ENCODE measurements around the gene GABRA4. TPM values are rescaled to one million over a fixed set of nuclear protein-coding genes. Genes with fewer than 3 reads are reported as not detected.

Gene GABRA4
- total and polyA plus RNA-seq, 10 of the 15 experiments (the other 5 are each of a cell fraction or from before 2014, with no cell fraction given), result 0.69 to 14.6 (median 1.1) TPM

DNA sequence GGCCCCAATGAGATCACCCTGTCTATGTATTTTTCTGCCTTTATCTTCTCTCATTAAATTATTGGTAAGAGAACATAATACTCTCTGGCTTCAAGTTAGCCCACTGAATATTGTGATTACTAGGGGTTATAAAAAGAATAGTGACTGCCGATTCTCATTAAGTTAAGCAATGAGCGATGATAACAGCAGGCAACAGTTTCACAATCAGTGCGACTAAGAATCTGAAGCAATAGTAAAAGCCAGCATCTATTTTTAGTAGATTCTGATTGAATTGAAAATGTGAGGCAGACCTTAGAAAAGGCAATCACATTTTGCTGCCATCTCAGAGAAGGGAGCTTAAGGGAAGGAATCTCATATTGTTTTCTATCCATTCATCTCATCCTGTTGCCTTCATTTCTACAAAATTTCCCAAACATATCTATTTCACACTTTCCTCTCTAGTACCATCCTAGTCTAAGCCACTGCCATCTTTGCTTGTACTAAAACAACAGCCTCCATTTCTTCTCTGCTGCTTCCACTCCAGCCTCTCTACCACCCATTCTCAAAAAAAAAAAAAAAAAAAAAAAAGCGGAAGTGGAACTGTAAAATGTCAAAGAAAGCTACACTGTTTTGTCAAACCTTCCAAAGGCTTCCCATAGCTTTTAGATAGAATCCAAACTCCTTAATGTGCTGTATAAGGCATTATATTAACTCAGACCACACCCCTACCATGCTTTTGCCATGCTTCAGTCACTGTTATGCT, 17.4 kb downstream of the GABRA4 start (continued):
- TF ChIP-seq, protein P1, sequence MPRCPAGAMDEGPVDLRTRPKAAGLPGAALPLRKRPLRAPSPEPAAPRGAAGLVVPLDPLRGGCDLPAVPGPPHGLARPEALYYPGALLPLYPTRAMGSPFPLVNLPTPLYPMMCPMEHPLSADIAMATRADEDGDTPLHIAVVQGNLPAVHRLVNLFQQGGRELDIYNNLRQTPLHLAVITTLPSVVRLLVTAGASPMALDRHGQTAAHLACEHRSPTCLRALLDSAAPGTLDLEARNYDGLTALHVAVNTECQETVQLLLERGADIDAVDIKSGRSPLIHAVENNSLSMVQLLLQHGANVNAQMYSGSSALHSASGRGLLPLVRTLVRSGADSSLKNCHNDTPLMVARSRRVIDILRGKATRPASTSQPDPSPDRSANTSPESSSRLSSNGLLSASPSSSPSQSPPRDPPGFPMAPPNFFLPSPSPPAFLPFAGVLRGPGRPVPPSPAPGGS (IDR thresholded peaks at IDR 0.05; ENCODE audit: borderline replicate concordance, insufficient read depth, low read depth, low read length, poor library complexity, severe bottlenecking), result no peak
- TF ChIP-seq, protein P2, sequence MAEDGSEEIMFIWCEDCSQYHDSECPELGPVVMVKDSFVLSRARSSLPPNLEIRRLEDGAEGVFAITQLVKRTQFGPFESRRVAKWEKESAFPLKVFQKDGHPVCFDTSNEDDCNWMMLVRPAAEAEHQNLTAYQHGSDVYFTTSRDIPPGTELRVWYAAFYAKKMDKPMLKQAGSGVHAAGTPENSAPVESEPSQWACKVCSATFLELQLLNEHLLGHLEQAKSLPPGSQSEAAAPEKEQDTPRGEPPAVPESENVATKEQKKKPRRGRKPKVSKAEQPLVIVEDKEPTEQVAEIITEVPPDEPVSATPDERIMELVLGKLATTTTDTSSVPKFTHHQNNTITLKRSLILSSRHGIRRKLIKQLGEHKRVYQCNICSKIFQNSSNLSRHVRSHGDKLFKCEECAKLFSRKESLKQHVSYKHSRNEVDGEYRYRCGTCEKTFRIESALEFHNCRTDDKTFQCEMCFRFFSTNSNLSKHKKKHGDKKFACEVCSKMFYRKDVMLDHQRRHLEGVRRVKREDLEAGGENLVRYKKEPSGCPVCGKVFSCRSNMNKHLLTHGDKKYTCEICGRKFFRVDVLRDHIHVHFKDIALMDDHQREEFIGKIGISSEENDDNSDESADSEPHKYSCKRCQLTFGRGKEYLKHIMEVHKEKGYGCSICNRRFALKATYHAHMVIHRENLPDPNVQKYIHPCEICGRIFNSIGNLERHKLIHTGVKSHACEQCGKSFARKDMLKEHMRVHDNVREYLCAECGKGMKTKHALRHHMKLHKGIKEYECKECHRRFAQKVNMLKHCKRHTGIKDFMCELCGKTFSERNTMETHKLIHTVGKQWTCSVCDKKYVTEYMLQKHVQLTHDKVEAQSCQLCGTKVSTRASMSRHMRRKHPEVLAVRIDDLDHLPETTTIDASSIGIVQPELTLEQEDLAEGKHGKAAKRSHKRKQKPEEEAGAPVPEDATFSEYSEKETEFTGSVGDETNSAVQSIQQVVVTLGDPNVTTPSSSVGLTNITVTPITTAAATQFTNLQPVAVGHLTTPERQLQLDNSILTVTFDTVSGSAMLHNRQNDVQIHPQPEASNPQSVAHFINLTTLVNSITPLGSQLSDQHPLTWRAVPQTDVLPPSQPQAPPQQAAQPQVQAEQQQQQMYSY (CRISPR knock-in tag; IDR thresholded peaks at IDR 0.05), result no peak
- TF ChIP-seq, protein P3, sequence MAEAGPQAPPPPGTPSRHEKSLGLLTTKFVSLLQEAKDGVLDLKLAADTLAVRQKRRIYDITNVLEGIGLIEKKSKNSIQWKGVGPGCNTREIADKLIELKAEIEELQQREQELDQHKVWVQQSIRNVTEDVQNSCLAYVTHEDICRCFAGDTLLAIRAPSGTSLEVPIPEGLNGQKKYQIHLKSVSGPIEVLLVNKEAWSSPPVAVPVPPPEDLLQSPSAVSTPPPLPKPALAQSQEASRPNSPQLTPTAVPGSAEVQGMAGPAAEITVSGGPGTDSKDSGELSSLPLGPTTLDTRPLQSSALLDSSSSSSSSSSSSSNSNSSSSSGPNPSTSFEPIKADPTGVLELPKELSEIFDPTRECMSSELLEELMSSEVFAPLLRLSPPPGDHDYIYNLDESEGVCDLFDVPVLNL (IDR thresholded peaks at IDR 0.05; ENCODE audit: low read depth, low read length), result no peak
- TF ChIP-seq STAT3 (IDR thresholded peaks at IDR 0.05; ENCODE audit: low read depth, low read length) (no peak), JUND (IDR thresholded peaks at IDR 0.05; ENCODE audit: low read depth, low read length) (no peak), BHLHE40 (IDR thresholded peaks at IDR 0.05; ENCODE audit: borderline replicate concordance in 1 of 2, low read depth in 2 of 2, low read length in 1 of 2) (no peak), TCF7 (IDR thresholded peaks at IDR 0.05; ENCODE audit: borderline replicate concordance) (no peak), YY1 (IDR thresholded peaks at IDR 0.05; ENCODE audit: low read depth, low read length) (peak; percentile 19; the same call in 1 of the 2 replicates), IRF4 (IDR thresholded peaks at IDR 0.05; ENCODE audit: low read depth, low read length) (no peak), NFIC (IDR thresholded peaks at IDR 0.05; ENCODE audit: low read depth, low read length) (peak; percentile 8; the same call in 1 of the 2 replicates), NBN (IDR thresholded peaks at IDR 0.05) (0 out of 2 replicates have a peak, but pooled peaks have one; percentile 36), CHD1 (IDR thresholded peaks at IDR 0.05; ENCODE audit: low read depth, low read length) (no peak), CBX3 (IDR thresholded peaks at IDR 0.05; ENCODE audit: borderline replicate concordance, low read depth) (no peak), MEF2A (IDR thresholded peaks at IDR 0.05; ENCODE audit: insufficient read depth, low read depth, low read length) (0 out of 2 replicates have a peak, but pooled peaks have one; percentile 19), ZNF384 (IDR thresholded peaks at IDR 0.05; ENCODE audit: borderline replicate concordance, low read depth, low read length) (peak; percentile 98), NR2C1 (IDR thresholded peaks at IDR 0.05) (no peak), SPI1 (IDR thresholded peaks at IDR 0.05; ENCODE audit: borderline replicate concordance, insufficient read depth, low read depth, low read length) (peak; percentile 94), SUZ12 (IDR thresholded peaks at IDR 0.05; ENCODE audit: unreplicated experiment) (no peak)
- TF ChIP-seq, protein P4, sequence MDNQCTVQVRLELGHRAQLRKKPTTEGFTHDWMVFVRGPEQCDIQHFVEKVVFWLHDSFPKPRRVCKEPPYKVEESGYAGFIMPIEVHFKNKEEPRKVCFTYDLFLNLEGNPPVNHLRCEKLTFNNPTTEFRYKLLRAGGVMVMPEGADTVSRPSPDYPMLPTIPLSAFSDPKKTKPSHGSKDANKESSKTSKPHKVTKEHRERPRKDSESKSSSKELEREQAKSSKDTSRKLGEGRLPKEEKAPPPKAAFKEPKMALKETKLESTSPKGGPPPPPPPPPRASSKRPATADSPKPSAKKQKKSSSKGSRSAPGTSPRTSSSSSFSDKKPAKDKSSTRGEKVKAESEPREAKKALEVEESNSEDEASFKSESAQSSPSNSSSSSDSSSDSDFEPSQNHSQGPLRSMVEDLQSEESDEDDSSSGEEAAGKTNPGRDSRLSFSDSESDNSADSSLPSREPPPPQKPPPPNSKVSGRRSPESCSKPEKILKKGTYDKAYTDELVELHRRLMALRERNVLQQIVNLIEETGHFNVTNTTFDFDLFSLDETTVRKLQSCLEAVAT (IDR thresholded peaks at IDR 0.05), result no peak
- TF ChIP-seq, protein P5, sequence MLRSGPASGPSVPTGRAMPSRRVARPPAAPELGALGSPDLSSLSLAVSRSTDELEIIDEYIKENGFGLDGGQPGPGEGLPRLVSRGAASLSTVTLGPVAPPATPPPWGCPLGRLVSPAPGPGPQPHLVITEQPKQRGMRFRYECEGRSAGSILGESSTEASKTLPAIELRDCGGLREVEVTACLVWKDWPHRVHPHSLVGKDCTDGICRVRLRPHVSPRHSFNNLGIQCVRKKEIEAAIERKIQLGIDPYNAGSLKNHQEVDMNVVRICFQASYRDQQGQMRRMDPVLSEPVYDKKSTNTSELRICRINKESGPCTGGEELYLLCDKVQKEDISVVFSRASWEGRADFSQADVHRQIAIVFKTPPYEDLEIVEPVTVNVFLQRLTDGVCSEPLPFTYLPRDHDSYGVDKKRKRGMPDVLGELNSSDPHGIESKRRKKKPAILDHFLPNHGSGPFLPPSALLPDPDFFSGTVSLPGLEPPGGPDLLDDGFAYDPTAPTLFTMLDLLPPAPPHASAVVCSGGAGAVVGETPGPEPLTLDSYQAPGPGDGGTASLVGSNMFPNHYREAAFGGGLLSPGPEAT (IDR thresholded peaks at IDR 0.05; ENCODE audit: low read depth), result no peak
